T-helper 9 cell (primary cell): ENCODE data around the gene FREM2.

Experiments
- DNase-seq: peaks from one replicate; pipeline ENCODE4 v3.0.0-alpha.2; 2020

The FREM2 gene

DNA sequence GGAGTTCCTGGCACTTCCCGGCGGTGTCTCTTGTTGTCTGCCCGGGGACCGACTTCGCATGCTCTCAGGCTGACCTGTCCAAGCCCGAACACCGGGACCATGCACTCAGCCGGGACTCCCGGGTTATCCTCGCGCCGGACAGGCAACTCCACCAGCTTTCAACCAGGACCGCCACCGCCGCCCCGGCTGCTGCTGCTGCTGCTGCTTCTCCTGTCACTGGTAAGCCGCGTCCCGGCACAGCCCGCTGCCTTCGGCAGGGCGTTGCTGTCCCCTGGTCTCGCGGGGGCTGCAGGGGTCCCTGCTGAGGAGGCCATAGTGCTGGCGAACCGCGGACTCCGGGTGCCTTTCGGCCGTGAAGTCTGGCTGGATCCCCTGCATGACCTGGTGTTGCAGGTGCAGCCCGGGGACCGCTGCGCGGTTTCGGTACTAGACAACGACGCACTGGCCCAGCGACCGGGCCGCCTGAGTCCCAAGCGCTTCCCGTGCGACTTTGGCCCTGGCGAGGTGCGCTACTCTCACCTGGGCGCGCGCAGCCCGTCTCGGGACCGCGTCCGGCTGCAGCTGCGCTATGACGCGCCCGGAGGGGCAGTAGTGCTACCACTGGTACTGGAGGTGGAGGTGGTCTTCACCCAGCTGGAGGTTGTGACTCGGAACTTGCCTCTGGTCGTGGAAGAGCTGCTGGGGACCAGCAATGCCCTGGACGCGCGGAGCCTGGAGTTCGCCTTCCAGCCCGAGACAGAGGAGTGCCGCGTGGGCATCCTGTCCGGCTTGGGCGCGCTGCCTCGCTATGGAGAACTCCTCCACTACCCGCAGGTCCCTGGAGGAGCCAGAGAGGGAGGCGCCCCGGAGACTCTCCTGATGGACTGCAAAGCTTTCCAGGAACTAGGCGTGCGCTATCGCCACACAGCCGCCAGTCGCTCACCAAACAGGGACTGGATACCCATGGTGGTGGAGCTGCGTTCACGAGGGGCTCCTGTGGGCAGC, 661 bp downstream of the FREM2 start:
- no peak for DNase-seq

DNA sequence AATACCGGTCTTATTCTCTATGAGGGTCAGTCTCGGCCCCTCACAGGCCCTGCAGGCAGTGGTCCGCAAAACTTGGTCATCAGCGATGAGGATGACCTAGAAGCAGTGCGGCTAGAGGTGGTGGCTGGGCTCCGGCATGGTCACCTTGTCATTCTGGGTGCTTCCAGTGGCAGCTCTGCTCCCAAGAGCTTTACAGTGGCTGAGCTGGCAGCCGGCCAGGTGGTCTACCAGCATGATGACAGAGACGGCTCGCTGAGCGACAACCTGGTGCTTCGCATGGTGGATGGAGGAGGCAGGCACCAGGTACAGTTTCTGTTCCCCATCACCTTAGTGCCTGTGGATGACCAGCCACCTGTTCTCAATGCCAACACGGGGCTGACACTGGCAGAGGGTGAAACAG, 1.8 kb downstream of the FREM2 start:
- DNase-seq = no peak

GRCh38 chr13:38690231-38690630, 3.4 kb downstream of the FREM2 start:
- no peak for DNase-seq

DNA sequence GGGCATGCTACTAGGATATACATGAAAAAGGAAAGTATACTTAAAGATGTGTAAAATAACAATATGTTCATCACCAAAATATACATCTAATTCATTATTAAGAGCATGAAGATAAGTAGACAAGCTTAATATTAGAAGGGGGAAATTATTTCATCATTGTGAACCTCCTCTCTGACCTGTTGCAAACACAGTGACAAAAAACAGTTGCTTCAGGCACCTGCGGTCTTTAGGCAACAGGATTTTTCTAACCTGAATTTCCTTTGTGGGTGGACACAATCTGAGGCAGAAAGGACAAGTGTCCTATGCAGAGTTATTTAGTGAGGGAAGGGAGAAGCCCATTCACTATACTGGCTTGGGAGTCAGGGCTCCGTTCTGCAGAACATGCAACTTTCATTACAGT, 6.3 kb downstream of the FREM2 start:
- DNase-seq = no peak

DNA sequence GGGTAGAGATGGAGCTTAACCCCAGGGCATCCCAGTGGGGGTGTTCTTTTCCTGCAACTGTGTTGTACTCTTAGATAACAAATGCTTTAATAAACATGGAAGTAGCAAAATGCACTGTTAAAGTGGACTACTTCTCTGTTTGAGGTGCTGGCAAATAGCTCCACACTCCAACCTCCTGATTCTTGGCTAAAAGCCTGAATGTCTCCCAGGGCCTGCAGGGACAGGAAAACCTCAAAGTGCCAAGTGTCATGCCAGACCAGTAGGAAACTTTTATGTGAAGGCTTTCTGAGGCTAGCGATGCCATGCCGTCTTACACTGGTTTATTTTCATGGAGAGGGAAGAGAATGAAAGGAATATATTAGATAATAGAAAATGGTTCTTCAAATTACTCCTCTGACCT, 6.8 kb downstream of the FREM2 start:
- DNase-seq = no peak

DNA sequence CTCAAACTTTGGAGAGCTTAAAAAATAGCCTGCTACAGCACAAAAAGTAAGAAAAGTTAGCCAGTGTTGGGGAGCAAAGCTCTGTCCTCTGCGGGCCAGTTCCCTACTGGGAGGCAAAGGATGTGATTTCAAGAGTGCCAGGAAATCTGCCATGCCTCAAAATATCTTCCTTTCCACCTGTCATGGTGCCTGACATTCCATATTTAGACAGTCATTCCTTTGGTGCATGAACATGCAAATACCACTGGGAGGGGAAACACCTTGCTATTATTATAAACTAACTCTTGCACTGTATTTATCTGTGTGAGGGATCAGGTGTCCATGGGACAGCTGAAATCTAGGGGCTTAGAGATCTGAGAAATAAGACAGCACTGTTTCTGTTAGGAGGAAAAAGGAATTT, 10.3 kb downstream of the FREM2 start:
- no peak for DNase-seq

DNA sequence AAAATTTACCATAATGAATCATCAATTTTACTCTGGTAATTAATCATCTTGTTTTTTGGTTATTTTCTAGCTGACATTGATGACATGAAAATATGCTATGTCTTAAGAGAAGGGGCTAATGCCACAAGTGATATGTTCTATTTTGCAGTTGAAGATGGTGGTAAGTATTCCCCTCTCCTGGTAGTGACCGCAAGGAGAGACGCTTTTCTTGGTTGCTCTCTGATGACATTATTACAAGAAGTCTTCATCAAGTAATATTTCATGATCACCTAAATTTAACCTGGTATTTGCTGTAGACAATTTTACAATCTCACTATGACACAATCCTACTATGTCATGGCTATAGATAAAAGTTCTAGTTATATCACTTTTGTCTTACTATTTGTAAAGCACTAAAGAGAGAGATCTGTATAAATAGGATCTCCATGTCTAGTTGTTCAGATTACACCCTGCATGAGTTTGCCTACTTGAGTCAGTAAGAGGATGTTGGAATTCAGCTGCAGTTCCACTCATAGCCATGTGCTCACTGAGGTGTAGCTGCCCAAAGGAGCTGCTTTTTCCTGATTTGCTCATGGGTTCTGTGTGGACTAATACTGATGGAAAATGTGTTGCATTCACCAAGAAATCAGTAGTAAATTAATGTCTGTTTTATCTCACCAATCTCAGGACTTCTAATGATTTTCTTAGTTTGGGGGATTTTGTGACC, 10.9 kb downstream of the FREM2 start:
- DNase-seq = no peak

DNA sequence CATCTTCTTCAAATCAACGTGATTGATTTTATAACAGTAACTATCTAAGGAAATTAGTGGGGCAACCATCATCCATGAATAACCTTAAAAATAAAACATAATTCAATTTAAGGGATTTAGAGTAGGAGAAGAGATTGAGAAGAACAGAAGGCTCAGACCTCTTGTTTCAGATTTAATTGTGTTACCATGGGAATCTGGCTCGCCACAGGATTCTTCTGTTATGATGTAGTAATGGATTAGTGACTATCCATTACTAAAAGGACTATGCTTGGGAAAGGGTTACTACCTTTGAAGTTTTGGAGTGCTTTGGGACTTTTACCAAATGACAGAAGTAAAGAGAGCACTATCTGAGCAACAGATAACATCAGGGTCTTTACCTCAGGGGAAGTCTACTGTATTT, 13.2 kb downstream of the FREM2 start:
- no peak for DNase-seq

DNA sequence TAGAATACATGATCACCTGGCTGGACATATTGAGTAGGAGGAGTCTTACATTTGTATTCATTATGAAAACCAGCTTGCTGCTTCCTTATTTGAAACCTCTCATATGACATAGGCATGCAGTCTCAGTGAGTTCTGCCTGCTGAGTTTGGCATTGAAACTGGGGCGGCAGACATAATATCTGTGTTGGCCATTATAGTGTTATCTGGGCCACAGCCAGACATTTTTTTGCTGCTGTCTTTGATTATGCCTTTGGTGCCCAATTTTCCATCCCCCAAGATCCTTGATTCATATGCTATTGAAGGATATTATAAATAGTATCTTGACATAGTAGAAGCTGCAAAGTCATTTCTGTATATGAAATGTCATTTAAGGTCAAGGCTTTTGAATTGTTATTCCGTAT, 15.8 kb downstream of the FREM2 start:
- no peak for DNase-seq

DNA sequence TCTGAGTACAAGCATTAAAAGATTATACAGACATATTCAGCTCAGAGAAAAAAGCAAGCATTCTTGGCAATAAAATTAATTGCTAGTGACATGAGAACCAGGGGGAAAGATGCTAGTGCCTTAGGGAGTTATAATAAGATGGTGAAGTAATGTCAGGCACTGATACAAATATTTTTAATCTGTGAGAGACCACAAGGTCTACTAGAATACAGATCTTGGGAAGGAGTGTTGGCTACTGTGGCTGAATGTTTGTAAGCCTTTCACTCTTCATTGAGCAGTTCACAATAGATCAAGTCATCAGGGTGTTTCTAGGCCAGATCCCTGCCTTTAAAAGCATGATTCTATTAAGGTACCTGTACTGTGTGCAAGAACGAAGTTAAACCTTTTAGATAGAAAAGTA, 16.4 kb downstream of the FREM2 start:
- no peak for DNase-seq

- DNase-seq = no peak
Observed at GRCh38 chr13:38705365-38705764, 18.5 kb downstream of the FREM2 start.

- DNase-seq = no peak
Observed at GRCh38 chr13:38707460-38707859, 20.6 kb downstream of the FREM2 start.

- no peak for DNase-seq
Observed at GRCh38 chr13:38713046-38713445, 26.2 kb downstream of the FREM2 start.

GRCh38 chr13:38718374-38718773, 31.5 kb downstream of the FREM2 start:
- no peak for DNase-seq

GRCh38 chr13:38730332-38730731, 43.5 kb downstream of the FREM2 start:
- DNase-seq = no peak

DNA sequence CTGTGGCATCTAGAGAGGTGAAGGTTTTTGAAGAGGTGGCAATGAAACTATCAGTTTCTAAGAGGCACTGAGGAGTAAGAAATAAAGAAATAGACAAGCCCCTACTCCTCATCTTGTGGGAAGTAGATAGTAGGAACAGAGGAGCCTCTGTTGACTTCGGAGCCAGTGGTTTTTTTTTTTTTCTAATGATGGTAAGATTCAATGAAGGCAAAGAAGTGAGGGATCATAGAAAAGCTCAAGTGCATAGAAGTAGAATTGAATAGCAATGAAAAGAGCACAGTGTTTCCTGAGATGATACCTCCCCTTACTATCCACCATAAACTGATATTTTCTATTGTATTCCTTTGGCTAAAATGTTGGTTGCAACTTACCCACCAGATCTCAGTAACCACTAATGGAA, 46.3 kb downstream of the FREM2 start:
- no peak for DNase-seq

DNA sequence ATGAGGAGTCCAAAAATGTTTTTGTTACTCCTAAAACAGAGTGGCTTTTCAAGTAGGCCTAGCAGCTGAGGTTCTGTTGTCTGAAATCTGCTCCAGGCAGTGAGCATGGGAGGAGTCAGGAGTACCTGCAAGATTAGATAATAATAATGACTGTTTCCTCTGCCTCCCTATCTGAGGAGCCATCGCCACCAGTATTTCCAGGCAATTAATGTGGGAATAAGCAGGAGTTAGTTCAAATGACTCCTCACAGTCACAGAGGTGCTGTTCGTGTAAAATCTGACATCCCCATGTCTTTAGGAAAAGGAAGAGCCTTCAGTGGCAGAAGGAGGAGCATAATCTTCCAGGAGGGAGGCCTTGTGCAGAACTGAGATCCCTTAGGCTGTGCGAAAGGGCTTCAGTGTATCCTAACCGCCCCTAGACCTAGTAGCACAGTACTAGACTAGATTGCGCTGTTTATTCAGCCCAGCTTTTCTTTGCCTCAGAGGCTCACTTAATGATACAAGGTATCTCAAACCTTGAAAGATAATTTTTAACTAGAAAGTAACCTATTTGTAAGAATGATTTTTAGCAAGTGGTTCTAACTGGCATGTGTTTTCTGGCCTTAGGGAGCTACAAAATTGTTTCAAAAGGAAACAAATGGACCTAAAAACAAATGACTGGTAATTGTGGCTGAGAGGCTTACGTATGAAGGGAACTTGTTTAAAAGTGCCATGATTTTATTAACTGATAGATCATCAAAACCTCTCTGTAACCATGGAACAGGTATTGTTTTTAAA, 49.0 kb downstream of the FREM2 start:
- DNase-seq = no peak

GRCh38 chr13:38743466-38743865, 56.6 kb downstream of the FREM2 start:
- no peak for DNase-seq

DNA sequence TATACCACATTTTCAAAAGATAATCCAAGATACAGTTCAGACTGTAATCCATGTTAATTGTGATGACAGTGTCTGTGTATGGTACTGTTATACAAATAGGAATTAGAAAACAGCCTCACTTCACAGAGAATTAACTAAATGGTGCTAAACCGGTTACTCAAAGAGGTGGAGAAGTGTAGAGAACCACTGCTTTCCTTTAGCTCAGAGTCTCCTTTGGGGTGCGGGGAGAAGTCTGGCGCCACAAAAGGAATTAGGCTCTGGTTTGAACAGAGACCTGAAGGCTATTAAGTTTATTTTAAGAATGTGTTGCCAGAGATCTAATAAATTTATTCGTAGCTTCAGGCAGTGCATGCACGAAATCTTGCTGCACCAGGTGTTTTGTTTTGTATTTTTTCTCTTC, 65.8 kb downstream of the FREM2 start:
- no peak for DNase-seq

DNA sequence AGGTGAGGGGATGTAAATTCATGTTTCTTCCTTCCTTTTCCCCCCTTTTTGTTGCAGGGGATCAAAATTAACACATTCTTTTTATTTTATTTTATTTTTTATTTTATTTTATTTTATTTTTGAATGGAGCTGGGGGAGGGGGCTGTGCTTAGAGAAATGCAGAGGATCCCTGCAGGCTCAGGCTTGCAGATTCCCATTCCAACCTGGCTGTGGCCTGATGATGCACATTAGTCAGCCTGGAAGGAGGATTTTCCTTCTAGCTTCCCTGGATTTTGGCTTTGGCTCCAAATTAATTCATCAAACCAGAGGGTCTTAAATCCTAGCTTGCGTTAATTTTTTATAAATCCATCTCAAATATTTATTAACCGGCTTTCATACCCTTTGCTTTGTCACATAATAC, 67.0 kb downstream of the FREM2 start:
- no peak for DNase-seq

DNA sequence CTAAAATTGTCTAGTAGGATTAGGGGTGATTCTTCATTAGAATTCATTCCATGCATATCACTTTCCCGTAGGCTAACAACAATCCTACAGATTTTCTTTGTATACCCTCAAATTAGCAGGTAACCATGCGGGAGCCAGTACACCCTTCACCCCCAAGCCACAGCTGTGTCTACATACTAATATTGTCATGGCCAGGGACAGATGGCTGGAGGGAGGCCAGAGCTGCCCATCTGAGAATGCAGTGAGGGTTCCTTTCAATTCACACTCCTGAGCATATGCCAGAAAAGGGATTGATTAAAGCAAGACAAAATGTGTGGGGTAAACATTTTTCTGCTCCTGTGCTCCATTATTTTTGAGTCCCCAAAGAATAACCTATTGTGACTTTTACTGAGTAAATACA, 68.9 kb downstream of the FREM2 start:
- no peak for DNase-seq

DNA sequence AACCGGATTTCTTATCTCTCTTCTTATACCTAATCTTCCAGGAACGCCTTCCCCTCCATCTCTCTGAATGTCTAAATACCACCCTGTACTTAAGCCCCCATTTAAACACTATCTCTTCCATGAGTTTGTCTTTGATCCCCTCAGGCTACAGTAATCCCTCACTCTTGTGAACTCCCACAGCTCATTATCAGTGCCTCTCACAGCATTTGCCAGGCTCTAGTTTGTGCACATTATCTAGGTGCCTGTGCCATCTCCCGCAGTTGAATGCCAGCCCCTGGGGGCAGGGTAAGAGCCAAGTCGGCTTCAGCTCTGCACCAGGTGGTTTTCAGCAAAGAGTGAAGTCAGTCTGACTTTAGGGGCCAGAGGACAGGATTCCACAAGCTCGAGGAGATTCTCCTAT, 71.4 kb downstream of the FREM2 start:
- DNase-seq = no peak

DNA sequence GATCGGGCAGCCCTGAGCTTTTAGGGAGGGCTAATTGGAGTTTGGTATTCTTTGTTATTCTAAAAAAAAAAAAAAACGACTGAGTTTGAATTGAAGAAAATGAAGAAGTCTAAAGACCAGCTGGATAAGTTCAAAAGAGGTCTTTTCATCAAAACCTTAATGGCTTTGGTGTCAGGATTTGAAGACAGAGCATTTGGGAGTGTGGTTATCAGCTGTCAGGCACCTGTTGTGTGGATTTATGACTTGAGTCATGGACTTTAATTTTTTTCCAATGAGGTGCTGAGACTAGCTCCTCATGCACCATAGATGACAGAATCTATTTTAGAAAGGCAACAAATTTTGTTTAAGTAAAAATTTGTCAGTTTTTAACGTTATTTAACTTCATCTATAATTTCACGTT, 72.5 kb downstream of the FREM2 start:
- DNase-seq = no peak
